Measurements from ENCODE around the gene OTULIN. TPM values are rescaled to one million over a fixed set of nuclear protein-coding genes. Genes with fewer than 3 reads are reported as not detected.
A peak's percentile ranks its signal among the peaks of the same experiment; 100 is the strongest.

OTULIN gene
- total RNA-seq, 1 experiment from 2014 or later = 22.4 TPM

DNA sequence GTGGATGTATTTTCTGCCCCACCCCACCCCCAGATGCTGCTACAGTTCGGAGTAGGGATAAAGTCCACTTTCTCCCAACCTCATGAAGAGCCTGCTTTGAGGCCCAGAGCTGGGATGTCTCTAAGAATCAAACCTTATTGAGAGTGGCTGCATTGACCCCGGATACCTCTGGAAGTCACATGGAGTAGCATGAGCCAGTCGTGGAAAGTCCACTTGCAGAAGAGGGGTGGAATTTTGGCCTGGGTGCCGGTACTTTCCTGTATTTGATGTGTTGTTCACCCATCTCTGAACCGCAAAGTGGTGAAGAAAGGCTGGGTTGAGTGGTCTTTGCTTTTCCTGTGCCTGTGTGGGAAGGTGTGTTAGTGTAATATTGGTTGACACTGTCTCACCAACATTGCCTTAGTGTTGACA lies 3.7 kb downstream of the OTULIN start:
- Histone ChIP-seq H3K4me1 (ENCODE audit: insufficient read depth, low read length) (peaks cover 49% of the 10 kb centered on the region), H4K20me1 (ENCODE audit: low read length) (peaks cover 21% of the 10 kb centered on the region)
- no peak for ATAC-seq

DNA sequence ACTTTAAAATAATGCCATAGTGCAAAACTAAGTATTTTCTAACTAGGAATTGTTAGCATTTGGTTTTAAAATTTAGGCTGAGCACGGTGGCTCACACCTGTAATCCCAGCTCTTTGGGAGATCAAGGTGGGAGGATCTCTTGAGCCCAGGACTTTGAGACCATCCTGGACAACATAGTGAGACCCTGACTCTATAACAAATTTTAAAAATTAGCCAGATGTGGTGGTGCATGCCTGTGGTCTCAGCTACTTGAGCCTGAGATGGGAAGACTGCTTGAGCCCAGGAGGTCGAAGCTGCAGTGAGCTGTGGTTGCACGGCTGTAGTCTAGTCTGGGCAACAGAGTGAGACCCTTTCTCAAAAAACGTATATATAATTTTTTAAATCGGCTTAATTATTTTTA lies 4.9 kb downstream of the OTULIN start:
- H3K27ac ChIP-seq (ENCODE audit: low read length) = no peak overlapping the region
- TF ChIP-seq, protein P1, sequence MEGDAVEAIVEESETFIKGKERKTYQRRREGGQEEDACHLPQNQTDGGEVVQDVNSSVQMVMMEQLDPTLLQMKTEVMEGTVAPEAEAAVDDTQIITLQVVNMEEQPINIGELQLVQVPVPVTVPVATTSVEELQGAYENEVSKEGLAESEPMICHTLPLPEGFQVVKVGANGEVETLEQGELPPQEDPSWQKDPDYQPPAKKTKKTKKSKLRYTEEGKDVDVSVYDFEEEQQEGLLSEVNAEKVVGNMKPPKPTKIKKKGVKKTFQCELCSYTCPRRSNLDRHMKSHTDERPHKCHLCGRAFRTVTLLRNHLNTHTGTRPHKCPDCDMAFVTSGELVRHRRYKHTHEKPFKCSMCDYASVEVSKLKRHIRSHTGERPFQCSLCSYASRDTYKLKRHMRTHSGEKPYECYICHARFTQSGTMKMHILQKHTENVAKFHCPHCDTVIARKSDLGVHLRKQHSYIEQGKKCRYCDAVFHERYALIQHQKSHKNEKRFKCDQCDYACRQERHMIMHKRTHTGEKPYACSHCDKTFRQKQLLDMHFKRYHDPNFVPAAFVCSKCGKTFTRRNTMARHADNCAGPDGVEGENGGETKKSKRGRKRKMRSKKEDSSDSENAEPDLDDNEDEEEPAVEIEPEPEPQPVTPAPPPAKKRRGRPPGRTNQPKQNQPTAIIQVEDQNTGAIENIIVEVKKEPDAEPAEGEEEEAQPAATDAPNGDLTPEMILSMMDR (conservative IDR thresholded peaks at IDR 0.05; ENCODE audit: low read depth, low read length) = no peak
- no peak for TF ChIP-seq EZH2phosphoT487 (IDR thresholded peaks at IDR 0.05; ENCODE audit: borderline replicate concordance, low read length)
- TF ChIP-seq EZH2 (IDR thresholded peaks at IDR 0.05; ENCODE audit: low read length, unreplicated experiment) = no peak
- peaks cover 96% of the 10 kb centered on the region for H3K79me2 ChIP-seq (ENCODE audit: low read length)
- no peaks in the 10 kb centered on the region for H3K27me3 ChIP-seq (ENCODE audit: low read length)
- intact Hi-C loops (cut with micrococcal nuclease) = no loop called here
- no peak overlapping the region for H3K9ac ChIP-seq (ENCODE audit: low read length)
- ChIA-PET CTCF (no interaction called here), POLR2A (ENCODE audit: unreplicated experiment) (no interaction called here)
- BruUV-seq (replicated peaks) = no TSS peak
- no peaks in the 10 kb centered on the region for H3F3A ChIP-seq (ENCODE audit: low read length, unreplicated experiment)
- no peaks in the 10 kb centered on the region; the same call in 1 of the 2 replicates for H3K36me3 ChIP-seq (ENCODE audit: low read depth, low read length)
- H4K20me1 ChIP-seq (ENCODE audit: low read length) = peaks cover 21% of the 10 kb centered on the region
- no peak overlapping the region for H3K4me3 ChIP-seq (ENCODE audit: low read length)
- H3K9me2 ChIP-seq (replicated peaks; ENCODE audit: low read length) = no peaks in the 10 kb centered on the region
- DNase-seq (no peak), ATAC-seq (no peak)
- H3K9me3 ChIP-seq (ENCODE audit: low read length) = no peaks in the 10 kb centered on the region
- no peak overlapping the region for H2AFZ ChIP-seq (ENCODE audit: low read length)
- H3K4me1 ChIP-seq (ENCODE audit: insufficient read depth, low read length) = peaks cover 41% of the 10 kb centered on the region
- H3K4me2 ChIP-seq (ENCODE audit: low read length) = 0 out of 2 replicates have a peak overlapping the region, but pooled peaks have one; percentile 3

More for the DNA sequence above, 3.7 kb downstream of the OTULIN start:
- TF ChIP-seq, protein P1 (conservative IDR thresholded peaks at IDR 0.05; ENCODE audit: low read depth, low read length) = no peak
- TF ChIP-seq EZH2phosphoT487 (IDR thresholded peaks at IDR 0.05; ENCODE audit: borderline replicate concordance, low read length) (no peak), EZH2 (IDR thresholded peaks at IDR 0.05; ENCODE audit: low read length, unreplicated experiment) (no peak)
- ChIA-PET CTCF (no interaction called here), POLR2A (ENCODE audit: unreplicated experiment) (no interaction called here)
- H2AFZ ChIP-seq (ENCODE audit: low read length) = no peak overlapping the region
- H3K9me2 ChIP-seq (replicated peaks; ENCODE audit: low read length) = no peaks in the 10 kb centered on the region
- intact Hi-C loops (cut with micrococcal nuclease) = no loop called here
- H3K36me3 ChIP-seq (ENCODE audit: low read depth, low read length) = no peaks in the 10 kb centered on the region; the same call in 1 of the 2 replicates
- H3K4me2 ChIP-seq (ENCODE audit: low read length) = peak overlapping the region; percentile 5; the same call in 1 of the 2 replicates
- peaks cover 92% of the 10 kb centered on the region for H3K79me2 ChIP-seq (ENCODE audit: low read length)
- H3K9ac ChIP-seq (ENCODE audit: low read length) = no peak overlapping the region
- no peak overlapping the region for H3K4me3 ChIP-seq (ENCODE audit: low read length)
- H3F3A ChIP-seq (ENCODE audit: low read length, unreplicated experiment) = no peaks in the 10 kb centered on the region
- no peak for DNase-seq
- no TSS peak for BruUV-seq (replicated peaks)
- no peak overlapping the region for H3K27ac ChIP-seq (ENCODE audit: low read length)
- H3K27me3 ChIP-seq (ENCODE audit: low read length) = no peaks in the 10 kb centered on the region
- H3K9me3 ChIP-seq (ENCODE audit: low read length) = no peaks in the 10 kb centered on the region

DNA sequence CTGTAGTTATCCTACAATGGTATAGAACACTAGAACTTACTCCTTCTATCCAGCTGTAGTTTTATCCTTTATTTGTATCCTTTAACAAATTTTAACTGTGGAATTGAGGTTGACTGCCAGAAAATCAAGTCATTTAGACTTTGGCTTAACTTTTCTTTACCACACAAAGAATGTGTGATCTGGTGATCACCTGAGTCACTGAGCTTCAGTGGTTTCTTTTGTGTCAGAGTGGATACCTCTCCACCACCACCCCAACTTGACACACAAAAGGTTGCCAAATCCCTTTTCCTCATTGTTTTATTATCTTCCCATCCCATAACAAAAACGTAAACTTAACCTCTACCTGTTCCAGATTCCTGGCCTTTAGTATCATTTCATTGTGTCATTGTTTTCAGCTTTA lies 5.5 kb downstream of the OTULIN start:
- H3K9ac ChIP-seq (ENCODE audit: low read length) = no peak overlapping the region
- H2AFZ ChIP-seq (ENCODE audit: low read length) = no peak overlapping the region
- no peaks in the 10 kb centered on the region for H3K9me3 ChIP-seq (ENCODE audit: low read length)
- CTCF ChIA-PET = no interaction called here
- TF ChIP-seq, protein P1 (conservative IDR thresholded peaks at IDR 0.05; ENCODE audit: low read depth, low read length) = no peak
- no peak for TF ChIP-seq EZH2 (IDR thresholded peaks at IDR 0.05; ENCODE audit: low read length, unreplicated experiment)
- no peak for TF ChIP-seq EZH2phosphoT487 (IDR thresholded peaks at IDR 0.05; ENCODE audit: borderline replicate concordance, low read length)
- H3F3A ChIP-seq (ENCODE audit: low read length, unreplicated experiment) = no peaks in the 10 kb centered on the region
- peak; percentile 64 for DNase-seq
- peaks cover 21% of the 10 kb centered on the region for H4K20me1 ChIP-seq (ENCODE audit: low read length)
- no TSS peak for BruUV-seq (replicated peaks)
- H3K27me3 ChIP-seq (ENCODE audit: low read length) = no peaks in the 10 kb centered on the region
- peaks cover 99% of the 10 kb centered on the region for H3K79me2 ChIP-seq (ENCODE audit: low read length)
- POLR2A ChIA-PET (ENCODE audit: unreplicated experiment) = no interaction called here
- H3K36me3 ChIP-seq (ENCODE audit: low read depth, low read length) = no peaks in the 10 kb centered on the region; the same call in 1 of the 2 replicates
- ATAC-seq = no peak; the same call in 1 of the 2 replicates
- no peak overlapping the region for H3K27ac ChIP-seq (ENCODE audit: low read length)
- 0 out of 2 replicates have a peak overlapping the region, but pooled peaks have one; percentile 3 for H3K4me2 ChIP-seq (ENCODE audit: low read length)
- no peaks in the 10 kb centered on the region for H3K9me2 ChIP-seq (replicated peaks; ENCODE audit: low read length)
- no peak overlapping the region for H3K4me3 ChIP-seq (ENCODE audit: low read length)
- intact Hi-C loops (cut with micrococcal nuclease) = no loop called here
- H3K4me1 ChIP-seq (ENCODE audit: insufficient read depth, low read length) = peaks cover 41% of the 10 kb centered on the region
